ENCODE data around the gene DRC7. TPM values are rescaled to one million over a fixed set of nuclear protein-coding genes. Genes with fewer than 3 reads are reported as not detected.

DRC7 gene
- total RNA-seq, 1 experiment from 2014 or later = not detected

- Histone ChIP-seq H3K4me2 (ENCODE audit: low read length) (no peak overlapping the region), H3K4me3 (ENCODE audit: low read length) (no peak overlapping the region), H3K9me3 (ENCODE audit: low read length) (no peaks in the 10 kb centered on the region), H3K9me2 (replicated peaks; ENCODE audit: low read length) (no peaks in the 10 kb centered on the region), H3K79me2 (ENCODE audit: low read length) (no peaks in the 10 kb centered on the region), H3K9ac (ENCODE audit: low read length) (no peak overlapping the region), H4K20me1 (ENCODE audit: low read length) (no peaks in the 10 kb centered on the region), H3K27me3 (ENCODE audit: low read length) (no peaks in the 10 kb centered on the region), H3K36me3 (ENCODE audit: low read depth, low read length) (peaks cover 6% of the 10 kb centered on the region; the same call in 1 of the 2 replicates), H2AFZ (ENCODE audit: low read length) (no peak overlapping the region), H3K27ac (ENCODE audit: low read length) (no peak overlapping the region), H3K4me1 (ENCODE audit: insufficient read depth, low read length) (peaks cover 3% of the 10 kb centered on the region; the same call in 1 of the 2 replicates), H3F3A (ENCODE audit: low read length, unreplicated experiment) (no peaks in the 10 kb centered on the region)
- TF ChIP-seq EZH2 (IDR thresholded peaks at IDR 0.05; ENCODE audit: low read length, unreplicated experiment) (no peak), EZH2phosphoT487 (IDR thresholded peaks at IDR 0.05; ENCODE audit: borderline replicate concordance, low read length) (no peak), CTCF (conservative IDR thresholded peaks at IDR 0.05; ENCODE audit: low read depth, low read length) (no peak)
- intact Hi-C loops (cut with micrococcal nuclease) = no loop called here
- DNase-seq (no peak), ATAC-seq (no peak)
- CTCF ChIA-PET = no interaction called here
- POLR2A ChIA-PET (ENCODE audit: unreplicated experiment) = no interaction called here
- BruUV-seq (replicated peaks) = no TSS peak
These were observed 36.3 kb upstream of the DRC7 start for GRCh38 chr16:57658130-57658877.

- H2AFZ ChIP-seq (ENCODE audit: low read length) = no peak overlapping the region
- no peaks in the 10 kb centered on the region for H3K9me2 ChIP-seq (replicated peaks; ENCODE audit: low read length)
- H3K9ac ChIP-seq (ENCODE audit: low read length) = no peak overlapping the region
- H3K36me3 ChIP-seq (ENCODE audit: low read depth, low read length) = peaks cover 6% of the 10 kb centered on the region; the same call in 1 of the 2 replicates
- no peak for TF ChIP-seq EZH2phosphoT487 (IDR thresholded peaks at IDR 0.05; ENCODE audit: borderline replicate concordance, low read length)
- TF ChIP-seq EZH2 (IDR thresholded peaks at IDR 0.05; ENCODE audit: low read length, unreplicated experiment) = no peak
- no peak for TF ChIP-seq CTCF (conservative IDR thresholded peaks at IDR 0.05; ENCODE audit: low read depth, low read length)
- H3K27me3 ChIP-seq (ENCODE audit: low read length) = no peaks in the 10 kb centered on the region
- H3F3A ChIP-seq (ENCODE audit: low read length, unreplicated experiment) = no peaks in the 10 kb centered on the region
- H3K4me3 ChIP-seq (ENCODE audit: low read length) = no peak overlapping the region
- H3K79me2 ChIP-seq (ENCODE audit: low read length) = no peaks in the 10 kb centered on the region
- no peaks in the 10 kb centered on the region for H4K20me1 ChIP-seq (ENCODE audit: low read length)
- intact Hi-C loops (cut with micrococcal nuclease) = no loop called here
- DNase-seq = no peak
- ChIA-PET POLR2A (ENCODE audit: unreplicated experiment) (no interaction called here), CTCF (no interaction called here)
- H3K9me3 ChIP-seq (ENCODE audit: low read length) = no peaks in the 10 kb centered on the region
- no peak for ATAC-seq
- BruUV-seq (replicated peaks) = no TSS peak
- peaks cover 3% of the 10 kb centered on the region; the same call in 1 of the 2 replicates for H3K4me1 ChIP-seq (ENCODE audit: insufficient read depth, low read length)
- no peak overlapping the region for H3K27ac ChIP-seq (ENCODE audit: low read length)
- no peak overlapping the region for H3K4me2 ChIP-seq (ENCODE audit: low read length)
These were observed 35.5 kb upstream of the DRC7 start for GRCh38 chr16:57658878-57659674.

Data from PC-3 (cell line).